ENCODE measurements around the gene KLF11.

DNA sequence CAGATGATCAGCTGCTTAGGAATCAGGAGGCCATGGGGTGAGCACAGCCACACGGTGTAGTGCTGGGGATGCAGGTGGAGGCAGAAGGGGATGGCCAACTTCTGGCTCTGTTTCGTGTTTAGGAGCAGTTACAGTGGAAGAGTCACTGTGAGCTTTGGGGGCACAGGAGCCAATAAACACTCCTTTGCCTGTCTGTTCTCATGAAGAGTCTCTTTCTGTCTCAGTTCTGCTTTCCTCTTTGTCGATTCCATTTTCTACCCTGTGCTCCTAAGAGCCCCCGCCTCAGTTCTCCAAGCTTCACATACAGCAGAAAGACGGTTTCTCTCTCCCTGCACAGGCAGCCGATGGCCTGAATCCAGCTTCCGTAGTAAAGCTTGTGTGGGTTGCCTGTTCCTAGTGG is 58.1 kb downstream of the KLF11 start:
- TF ChIP-seq POLR2AphosphoS5 (IDR thresholded peaks at IDR 0.05; ENCODE audit: insufficient read depth, low read depth, low read length), result no peak
- no peak for TF ChIP-seq POLR2A (IDR thresholded peaks at IDR 0.05; ENCODE audit: low read depth, low read length)
- TF ChIP-seq CTCF (IDR thresholded peaks at IDR 0.05; ENCODE audit: extremely low read depth in 1 of 2, insufficient read depth in 1 of 2, low read depth in 1 of 2, low read length in 2 of 2), result no peak
- no peak for TF ChIP-seq EZH2 (IDR thresholded peaks at IDR 0.05; ENCODE audit: borderline replicate concordance, low read depth, low read length, severe bottlenecking)
- TF ChIP-seq, protein P1, sequence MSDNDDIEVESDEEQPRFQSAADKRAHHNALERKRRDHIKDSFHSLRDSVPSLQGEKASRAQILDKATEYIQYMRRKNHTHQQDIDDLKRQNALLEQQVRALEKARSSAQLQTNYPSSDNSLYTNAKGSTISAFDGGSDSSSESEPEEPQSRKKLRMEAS (IDR thresholded peaks at IDR 0.05; ENCODE audit: insufficient read depth, insufficient read length), result no peak
- no peak for TF ChIP-seq MYC (IDR thresholded peaks at IDR 0.05; ENCODE audit: low read depth, low read length)
- TF ChIP-seq JUN (IDR thresholded peaks at IDR 0.05; ENCODE audit: borderline replicate concordance, insufficient read depth, insufficient read length, low read depth), result no peak
- no peak for TF ChIP-seq FOS (IDR thresholded peaks at IDR 0.05; ENCODE audit: borderline replicate concordance, insufficient read depth, low read length)

Data from endothelial cell of umbilical vein (primary cell).